Natural killer cell (primary cell): ENCODE results near the gene TCERG1L. TPM values are rescaled to one million over a fixed set of nuclear protein-coding genes. Genes with fewer than 3 reads are reported as not detected.

Experiments used
- ATAC-seq, 3 donors: fragments of 150-1000 bp in 2 of 3; fragments of 200-7000 bp in 1 of 3; cut with Tn5 transposase; 1 replicate in 1 of 3; 2 replicates in 2 of 3; pipeline ENCODE4 v1.10.0; 2021; ENCODE audit warnings: mild to moderate bottlenecking in 2 of 3, moderate library complexity in 2 of 3
- DNase-seq, 2 donors: peaks; one replicate each; pipeline versions ENCODE4 v3.0.0 to v3.0.0-alpha.2; 2013 to 2021; ENCODE audit warnings: mixed read lengths in 1 of 2
- H3K27ac ChIP-seq: one replicate; pipeline ENCODE4 v1.5.1; 2013; ENCODE audit warnings: mild to moderate bottlenecking, low read length
- H3K27me3 ChIP-seq: one replicate; pipeline ENCODE4 v1.6.1; 2013; ENCODE audit warnings: low read length; ENCODE audit not compliant: control insufficient read depth, insufficient read depth
- H3K36me3 ChIP-seq: one replicate; pipeline ENCODE4 v1.6.1; 2013; ENCODE audit warnings: low read length; ENCODE audit not compliant: control insufficient read depth, insufficient read depth
- H3K4me1 ChIP-seq: one replicate; pipeline ENCODE4 v1.6.1; 2013; ENCODE audit warnings: low read length; ENCODE audit not compliant: control insufficient read depth, insufficient read depth
- H3K4me3 ChIP-seq: one replicate; pipeline ENCODE4 v1.5.1; 2013; ENCODE audit warnings: low read length
- H3K9me3 ChIP-seq: one replicate; pipeline ENCODE4 v1.6.1; 2013; ENCODE audit warnings: low read length; ENCODE audit not compliant: control insufficient read depth, insufficient read depth
- H3K27ac Mint-ChIP-seq, 2 donors: one replicate each; pipeline ENCODE4 v1.8.0; 2022; ENCODE audit warnings: mild to moderate bottlenecking in 2 of 2, mixed read lengths in 2 of 2, moderate library complexity in 1 of 2
- H3K27me3 Mint-ChIP-seq, 2 donors: one replicate each; pipeline ENCODE4 v1.8.0; 2022; ENCODE audit warnings: low read depth in 2 of 2, mixed read lengths in 2 of 2
- H3K36me3 Mint-ChIP-seq: one replicate; pipeline ENCODE4 v1.8.0; 2022; ENCODE audit warnings: mixed read lengths
- H3K4me1 Mint-ChIP-seq, 2 donors: one replicate each; pipeline ENCODE4 v1.8.0; 2022; ENCODE audit warnings: mixed read lengths in 2 of 2
- H3K4me3 Mint-ChIP-seq: one replicate; pipeline ENCODE4 v1.8.0; 2022; ENCODE audit warnings: mild to moderate bottlenecking, moderate library complexity, mixed read lengths
- H3K9me3 Mint-ChIP-seq, 2 donors: one replicate each; pipeline ENCODE4 v1.8.0; 2022; ENCODE audit warnings: mixed read lengths in 2 of 2
- whole genome bisulfite sequencing: methylation state at CpG from one replicate; pipeline ENCODE4 v1.1.7; 2013; ENCODE audit warnings: missing lambda C conversion rate; ENCODE audit not compliant: insufficient coverage; 5-methylcytosine and 5-hydroxymethylcytosine counted together
- intact Hi-C: fragments of 100-400 bp; cut with micrococcal nuclease; formaldehyde crosslinking; loops from one replicate; pipeline ENCODE4 v1.14.2; 2022
- total RNA-seq, 4 donors: library from RNA; stranded (reverse); fragments of 120-200 nt in 1 of 4; gene quantifications; one replicate each; pipeline versions ENCODE4 v1.2.3 to v1.2.4, GENCODE V29; 2013 to 2022
- TF ChIP-seq, protein P1 (sequence below): fragments of 200-600 bp; IDR thresholded peaks from one replicate; pipeline ENCODE4 v1.8.0; 2022; ENCODE audit warnings: antibody characterized with exemption

The TCERG1L gene
- total RNA-seq, 3 donors from 2014 or later (not counting 1 experiment from before 2014, with no cell fraction given): 0.48 TPM; not detected in 2

DNA sequence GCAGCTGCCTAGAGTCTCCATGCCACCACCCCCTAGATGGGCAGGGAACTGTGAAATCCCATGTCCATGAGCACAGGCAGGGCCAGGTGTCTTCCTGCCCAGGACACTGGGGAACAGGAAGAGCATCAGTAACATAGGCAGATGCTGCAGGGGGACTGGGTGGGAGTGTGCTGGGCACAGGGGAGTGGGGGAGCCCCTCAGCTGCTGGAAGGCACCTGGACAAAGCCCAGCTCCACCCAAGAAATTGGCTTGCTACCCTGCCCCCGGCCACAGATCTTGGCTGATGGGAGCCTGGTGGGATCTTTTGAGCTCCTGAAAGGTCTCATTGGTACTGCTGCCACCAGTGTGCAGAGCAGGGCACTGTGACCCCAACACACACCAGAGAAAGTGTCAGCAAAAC, 66.7 kb downstream of the TCERG1L start:
- Mint-ChIP-seq H3K4me3 (no peak overlapping the region), H3K36me3 (no peaks in the 10 kb centered on the region), H3K27ac (no peak overlapping the region), H3K4me1 (no peaks in the 10 kb centered on the region), H3K9me3 (no peaks in the 10 kb centered on the region), H3K27me3 (peaks cover 7 to 9% of the 10 kb centered on the region in 2 donors)
- WGBS: 44% methylated on average over 1 of the region's 1 CpG
- Histone ChIP-seq H3K36me3 (no peaks in the 10 kb centered on the region), H3K9me3 (no peaks in the 10 kb centered on the region), H3K4me1 (no peaks in the 10 kb centered on the region), H3K27me3 (no peaks in the 10 kb centered on the region), H3K4me3 (no peak overlapping the region), H3K27ac (no peak overlapping the region)
- DNase-seq (no peak), ATAC-seq (no peak)
- TF ChIP-seq, protein P1, sequence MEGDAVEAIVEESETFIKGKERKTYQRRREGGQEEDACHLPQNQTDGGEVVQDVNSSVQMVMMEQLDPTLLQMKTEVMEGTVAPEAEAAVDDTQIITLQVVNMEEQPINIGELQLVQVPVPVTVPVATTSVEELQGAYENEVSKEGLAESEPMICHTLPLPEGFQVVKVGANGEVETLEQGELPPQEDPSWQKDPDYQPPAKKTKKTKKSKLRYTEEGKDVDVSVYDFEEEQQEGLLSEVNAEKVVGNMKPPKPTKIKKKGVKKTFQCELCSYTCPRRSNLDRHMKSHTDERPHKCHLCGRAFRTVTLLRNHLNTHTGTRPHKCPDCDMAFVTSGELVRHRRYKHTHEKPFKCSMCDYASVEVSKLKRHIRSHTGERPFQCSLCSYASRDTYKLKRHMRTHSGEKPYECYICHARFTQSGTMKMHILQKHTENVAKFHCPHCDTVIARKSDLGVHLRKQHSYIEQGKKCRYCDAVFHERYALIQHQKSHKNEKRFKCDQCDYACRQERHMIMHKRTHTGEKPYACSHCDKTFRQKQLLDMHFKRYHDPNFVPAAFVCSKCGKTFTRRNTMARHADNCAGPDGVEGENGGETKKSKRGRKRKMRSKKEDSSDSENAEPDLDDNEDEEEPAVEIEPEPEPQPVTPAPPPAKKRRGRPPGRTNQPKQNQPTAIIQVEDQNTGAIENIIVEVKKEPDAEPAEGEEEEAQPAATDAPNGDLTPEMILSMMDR: no peak
- intact Hi-C loops: no loop called here

DNA sequence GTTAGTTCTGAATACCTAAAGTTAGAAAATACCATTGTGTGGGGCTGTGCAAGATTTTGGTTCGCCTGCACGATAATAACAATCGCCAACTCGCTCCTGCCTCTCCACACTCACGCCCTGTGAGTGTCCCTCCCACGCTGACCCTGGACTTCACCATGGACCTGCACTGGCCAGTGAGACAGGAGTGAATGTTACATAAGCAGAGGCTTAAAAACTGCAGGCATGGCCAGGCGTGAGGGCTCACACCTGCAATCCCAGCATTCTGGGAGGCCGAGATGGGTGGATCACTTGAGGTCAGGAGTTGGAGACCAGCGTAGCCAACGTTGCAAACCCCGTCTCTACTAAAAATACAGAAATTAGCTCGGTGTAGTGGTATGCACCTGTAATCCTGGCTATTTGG, 68.4 kb downstream of the TCERG1L start:
- 92% methylated on average over 12 of the region's 12 CpGs for WGBS
- Mint-ChIP-seq H3K27me3 (peaks cover 7 to 9% of the 10 kb centered on the region in 2 donors), H3K27ac (no peak overlapping the region), H3K4me3 (no peak overlapping the region), H3K36me3 (no peaks in the 10 kb centered on the region), H3K4me1 (no peaks in the 10 kb centered on the region), H3K9me3 (no peaks in the 10 kb centered on the region)
- DNase-seq: no peak
- Histone ChIP-seq H3K9me3 (no peaks in the 10 kb centered on the region), H3K27ac (no peak overlapping the region), H3K4me1 (no peaks in the 10 kb centered on the region), H3K36me3 (no peaks in the 10 kb centered on the region), H3K27me3 (no peaks in the 10 kb centered on the region), H3K4me3 (no peak overlapping the region)
- intact Hi-C loops: no loop called here
- ATAC-seq: no peak
- TF ChIP-seq, protein P1: no peak

DNA sequence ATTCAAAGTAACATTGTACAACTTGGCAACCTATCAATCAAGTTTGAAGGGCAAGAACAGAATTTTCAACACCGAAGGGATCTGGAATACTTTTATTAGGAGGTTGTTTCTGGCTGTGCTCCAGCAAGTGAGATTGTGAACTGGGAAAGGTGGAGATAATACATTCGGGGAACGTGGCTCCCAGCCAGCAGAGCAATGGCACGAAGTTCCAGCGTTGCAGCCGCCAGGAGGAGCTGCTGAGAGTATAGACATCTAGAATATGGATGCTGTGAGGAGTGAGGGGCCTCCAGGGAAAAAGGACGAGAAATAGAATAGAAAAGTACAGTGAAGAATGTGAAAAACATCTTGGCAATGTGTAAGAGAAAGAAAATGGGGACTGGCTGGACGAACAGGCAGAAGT, 69.5 kb downstream of the TCERG1L start:
- Mint-ChIP-seq H3K36me3 (no peaks in the 10 kb centered on the region), H3K4me1 (no peaks in the 10 kb centered on the region), H3K4me3 (no peak overlapping the region), H3K27ac (no peak overlapping the region), H3K9me3 (no peaks in the 10 kb centered on the region), H3K27me3 (peaks cover 7 to 9% of the 10 kb centered on the region in 2 donors)
- Histone ChIP-seq H3K36me3 (no peaks in the 10 kb centered on the region), H3K27me3 (no peaks in the 10 kb centered on the region), H3K27ac (no peak overlapping the region), H3K4me1 (no peaks in the 10 kb centered on the region), H3K4me3 (no peak overlapping the region), H3K9me3 (no peaks in the 10 kb centered on the region)
- intact Hi-C loops: no loop called here
- TF ChIP-seq, protein P1: no peak
- peak in 1 of 2 donors; percentile 11 for DNase-seq
- ATAC-seq: no peak
- 26% methylated on average over 8 of the region's 8 CpGs for WGBS

DNA sequence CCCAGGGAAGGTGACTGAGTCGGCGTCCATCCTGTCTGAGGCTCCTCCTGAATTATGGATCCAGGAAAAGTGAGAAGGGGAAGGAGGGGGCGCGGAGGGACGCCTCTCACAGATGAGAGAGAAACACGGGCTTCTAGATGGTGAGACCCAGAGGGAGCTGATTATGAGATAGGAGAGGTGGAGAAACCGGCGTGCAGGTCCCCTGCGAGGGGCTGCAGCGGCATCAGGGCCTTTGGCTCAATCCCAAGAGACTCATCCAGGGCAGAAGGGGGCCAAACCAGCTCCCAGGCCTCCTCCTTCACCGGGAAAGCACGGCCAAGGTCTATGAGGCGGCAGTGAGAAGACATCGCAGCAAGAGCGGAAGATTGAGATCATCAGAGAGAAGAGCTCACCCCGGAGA, 70.8 kb downstream of the TCERG1L start:
- 89% methylated on average over 16 of the region's 16 CpGs for WGBS
- no peaks in the 10 kb centered on the region for H3K4me1 ChIP-seq
- no peak for DNase-seq
- TF ChIP-seq, protein P1: no peak
- Mint-ChIP-seq H3K9me3 (no peaks in the 10 kb centered on the region), H3K4me3 (no peak overlapping the region), H3K27me3 (peaks cover 7 to 9% of the 10 kb centered on the region in 2 donors), H3K27ac (no peak overlapping the region), H3K36me3 (no peaks in the 10 kb centered on the region), H3K4me1 (no peaks in the 10 kb centered on the region)
- no peak for ATAC-seq
- H3K4me3 ChIP-seq: no peak overlapping the region
- H3K9me3 ChIP-seq: no peaks in the 10 kb centered on the region
- H3K27me3 ChIP-seq: no peaks in the 10 kb centered on the region
- intact Hi-C loops: no loop called here
- H3K36me3 ChIP-seq: no peaks in the 10 kb centered on the region
- no peak overlapping the region for H3K27ac ChIP-seq
